ENCODE results near the gene SLCO2A1. TPM values are rescaled to one million over a fixed set of nuclear protein-coding genes. Genes with fewer than 3 reads are reported as not detected.

Gene SLCO2A1
- total and polyA plus RNA-seq, 2 of the 4 experiments (the other 2 are of a cell fraction): under 0.01 to 1.5 TPM

DNA sequence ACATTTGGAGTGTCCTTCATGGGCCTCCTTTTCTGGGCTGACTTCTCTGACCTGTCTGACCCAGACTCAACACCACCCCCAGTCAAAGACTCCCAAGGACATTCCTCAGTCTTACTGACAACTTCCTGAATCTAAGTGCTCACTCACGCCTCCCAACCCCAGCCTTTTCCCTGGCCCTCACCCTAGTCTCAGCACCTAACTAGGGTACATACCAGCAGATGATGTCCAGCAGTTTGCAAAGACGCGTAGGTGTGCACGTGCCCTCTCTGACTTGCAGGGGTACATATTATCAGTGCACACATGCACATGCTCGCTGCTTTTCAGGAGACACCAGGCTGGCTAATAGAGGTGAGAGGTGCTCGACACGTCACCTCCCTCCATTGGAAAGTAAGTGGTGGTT is 38.7 kb upstream of the SLCO2A1 start:
- H3K79me1 ChIP-seq (ENCODE audit: low read depth in 1 of 2, low read length in 2 of 2): no peaks in the 10 kb centered on the region
- ChIA-PET CTCF (no interaction called here), POLR2A (ENCODE audit: unreplicated experiment) (no interaction called here)
- H3K23ac ChIP-seq (ENCODE audit: low read depth, low read length): no peak overlapping the region
- H2AK5ac ChIP-seq (ENCODE audit: low read depth, low read length): no peak overlapping the region
- no peak overlapping the region for H3K4ac ChIP-seq (ENCODE audit: low read depth, low read length)
- no peak overlapping the region for H4K5ac ChIP-seq (ENCODE audit: low read depth, low read length)
- H3K4me1 ChIP-seq (ENCODE audit: control insufficient read depth, insufficient read depth, low read length): peaks cover 6% of the 10 kb centered on the region; the same call in 1 of the 2 replicates
- no peak overlapping the region for H3K56ac ChIP-seq (ENCODE audit: extremely low read depth, insufficient read depth, low read length)
- 83% methylated on average over 1 of the region's 7 CpGs; no CpG with 5 or more reads in 1 of the 2 experiments for WGBS, 2 experiments (ENCODE audit: extremely low coverage in 2 of 2, insufficient read length in 1 of 2)
- intact Hi-C loops (cut with micrococcal nuclease): no loop called here
- H2AK9ac ChIP-seq (replicated peaks; ENCODE audit: low read depth, low read length, poor library complexity): no peak overlapping the region
- H2BK120ac ChIP-seq (ENCODE audit: low read depth, low read length): no peak overlapping the region
- H4K91ac ChIP-seq (ENCODE audit: insufficient read depth, low read depth, low read length): no peak overlapping the region
- no peaks in the 10 kb centered on the region for H4K20me1 ChIP-seq (ENCODE audit: insufficient read depth, low read length)
- ATAC-seq (ENCODE audit: low read depth) (no peak), DNase-seq (no peak)
- no peak overlapping the region for H3K14ac ChIP-seq (replicated peaks; ENCODE audit: low read depth, low read length)
- no peaks in the 10 kb centered on the region for H3K9me3 ChIP-seq (ENCODE audit: control insufficient read depth, insufficient read depth, low read length)
- no peak overlapping the region for H3K4me2 ChIP-seq (ENCODE audit: low read depth, low read length)
- no peak overlapping the region for H3K27ac ChIP-seq (ENCODE audit: insufficient read depth, low read length)
- no peak overlapping the region for H3K18ac ChIP-seq (ENCODE audit: low read depth, low read length)
- no peak for TF ChIP-seq MAFK (IDR thresholded peaks at IDR 0.05; ENCODE audit: low read depth, low read length)
- TF ChIP-seq, protein P1, sequence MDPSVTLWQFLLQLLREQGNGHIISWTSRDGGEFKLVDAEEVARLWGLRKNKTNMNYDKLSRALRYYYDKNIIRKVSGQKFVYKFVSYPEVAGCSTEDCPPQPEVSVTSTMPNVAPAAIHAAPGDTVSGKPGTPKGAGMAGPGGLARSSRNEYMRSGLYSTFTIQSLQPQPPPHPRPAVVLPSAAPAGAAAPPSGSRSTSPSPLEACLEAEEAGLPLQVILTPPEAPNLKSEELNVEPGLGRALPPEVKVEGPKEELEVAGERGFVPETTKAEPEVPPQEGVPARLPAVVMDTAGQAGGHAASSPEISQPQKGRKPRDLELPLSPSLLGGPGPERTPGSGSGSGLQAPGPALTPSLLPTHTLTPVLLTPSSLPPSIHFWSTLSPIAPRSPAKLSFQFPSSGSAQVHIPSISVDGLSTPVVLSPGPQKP (IDR thresholded peaks at IDR 0.05; ENCODE audit: borderline replicate concordance, low read depth, low read length): no peak
- TF ChIP-seq, protein P2, sequence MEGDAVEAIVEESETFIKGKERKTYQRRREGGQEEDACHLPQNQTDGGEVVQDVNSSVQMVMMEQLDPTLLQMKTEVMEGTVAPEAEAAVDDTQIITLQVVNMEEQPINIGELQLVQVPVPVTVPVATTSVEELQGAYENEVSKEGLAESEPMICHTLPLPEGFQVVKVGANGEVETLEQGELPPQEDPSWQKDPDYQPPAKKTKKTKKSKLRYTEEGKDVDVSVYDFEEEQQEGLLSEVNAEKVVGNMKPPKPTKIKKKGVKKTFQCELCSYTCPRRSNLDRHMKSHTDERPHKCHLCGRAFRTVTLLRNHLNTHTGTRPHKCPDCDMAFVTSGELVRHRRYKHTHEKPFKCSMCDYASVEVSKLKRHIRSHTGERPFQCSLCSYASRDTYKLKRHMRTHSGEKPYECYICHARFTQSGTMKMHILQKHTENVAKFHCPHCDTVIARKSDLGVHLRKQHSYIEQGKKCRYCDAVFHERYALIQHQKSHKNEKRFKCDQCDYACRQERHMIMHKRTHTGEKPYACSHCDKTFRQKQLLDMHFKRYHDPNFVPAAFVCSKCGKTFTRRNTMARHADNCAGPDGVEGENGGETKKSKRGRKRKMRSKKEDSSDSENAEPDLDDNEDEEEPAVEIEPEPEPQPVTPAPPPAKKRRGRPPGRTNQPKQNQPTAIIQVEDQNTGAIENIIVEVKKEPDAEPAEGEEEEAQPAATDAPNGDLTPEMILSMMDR (conservative IDR thresholded peaks at IDR 0.05; ENCODE audit: low read depth, low read length): no peak
- TF ChIP-seq NFE2L2 (IDR thresholded peaks at IDR 0.05; ENCODE audit: low read depth, low read length): no peak
- no peak for TF ChIP-seq FOS (IDR thresholded peaks at IDR 0.05; ENCODE audit: low read depth, low read length)
- TF ChIP-seq RCOR1 (IDR thresholded peaks at IDR 0.05; ENCODE audit: insufficient replicate concordance, low read length): no peak
- no peak for TF ChIP-seq MAZ (IDR thresholded peaks at IDR 0.05; ENCODE audit: borderline replicate concordance, low read depth, low read length)
- no peak for TF ChIP-seq RAD21 (IDR thresholded peaks at IDR 0.05; ENCODE audit: low read length)
- no peak overlapping the region for H2BK15ac ChIP-seq (ENCODE audit: low read depth, low read length)
- H2AFZ ChIP-seq (replicated peaks; ENCODE audit: low read length, poor library complexity): no peak overlapping the region
- no peak overlapping the region for H3K9ac ChIP-seq (ENCODE audit: low read depth, low read length)
- in situ Hi-C loops (cut with MboI; ENCODE audit: low sequenced_read_pairs): no loop called here
- H3K4me3 ChIP-seq (ENCODE audit: insufficient read depth, low read depth, low read length): no peak overlapping the region
- peaks cover 1% of the 10 kb centered on the region; the same call in 1 of the 2 replicates for H3K27me3 ChIP-seq (ENCODE audit: control insufficient read depth, insufficient read depth, low read length)
- H2BK5ac ChIP-seq (ENCODE audit: low read depth, low read length, poor library complexity, severe bottlenecking): no peak overlapping the region
- H3K36me3 ChIP-seq (ENCODE audit: control insufficient read depth, insufficient read depth, low read length): no peaks in the 10 kb centered on the region
- BruUV-seq (replicated peaks): no TSS peak
- no peaks in the 10 kb centered on the region for H3K9me1 ChIP-seq (ENCODE audit: insufficient read depth, low read length)
- no peak overlapping the region for H4K8ac ChIP-seq (ENCODE audit: low read depth in 2 of 2, low read length in 2 of 2)
- dilution Hi-C loops (cut with HindIII; ENCODE audit: low sequenced_read_pairs, unreplicated experiment): no loop called here
- H2BK20ac ChIP-seq (ENCODE audit: low read depth, low read length): no peak overlapping the region
